Astrocyte (in vitro differentiated cells and primary cell): Measurements from ENCODE around the gene SPIN1. TPM values are rescaled to one million over a fixed set of nuclear protein-coding genes. Genes with fewer than 3 reads are reported as not detected.
A peak's percentile ranks its signal among the peaks of the same experiment; 100 is the strongest.

ENCODE experiments used
- DNase-seq: peaks from one replicate; pipeline ENCODE4 v3.0.0-alpha.2; 2010; ENCODE audit warnings: low read depth
- FAIRE-seq: peaks from 2 replicates; lab custom pipeline; 2011; peaks lifted over from hg19 to GRCh38; lab: Jason Lieb, UNC
- H2AFZ ChIP-seq: 2 replicates; pipeline ENCODE4 v1.6.0; 2012; ENCODE audit warnings: low read depth, low read length, inconsistent platforms
- H3K27ac ChIP-seq: 2 replicates; pipeline ENCODE4 v1.5.1; 2011; ENCODE audit warnings: low read depth, low read length, inconsistent platforms
- H3K27me3 ChIP-seq: 2 replicates; pipeline ENCODE4 v1.6.0; 2011; ENCODE audit warnings: low read length, inconsistent platforms; ENCODE audit not compliant: insufficient read depth
- H3K36me3 ChIP-seq: 2 replicates; pipeline ENCODE4 v1.5.1; 2011; ENCODE audit warnings: low read length, inconsistent platforms; ENCODE audit not compliant: insufficient read depth
- H3K4me1 ChIP-seq: 2 replicates; pipeline ENCODE4 v1.5.1; 2011; ENCODE audit warnings: low read length, inconsistent platforms; ENCODE audit not compliant: insufficient read depth
- H3K4me2 ChIP-seq: 2 replicates; pipeline ENCODE4 v1.6.0; 2012; ENCODE audit warnings: low read length, inconsistent platforms
- H3K4me3 ChIP-seq: 2 replicates; pipeline ENCODE4 v1.5.1; 2011; ENCODE audit warnings: low read depth, mild to moderate bottlenecking, low read length, inconsistent platforms; ENCODE audit not compliant: insufficient read depth
- H3K79me2 ChIP-seq: 2 replicates; pipeline ENCODE4 v1.6.0; 2012; ENCODE audit warnings: mild to moderate bottlenecking, low read length, inconsistent platforms; ENCODE audit not compliant: insufficient read depth
- H3K9ac ChIP-seq: 2 replicates; pipeline ENCODE4 v1.6.0; 2012; ENCODE audit warnings: mild to moderate bottlenecking, low read length, inconsistent platforms
- H3K9me3 ChIP-seq: 2 replicates; pipeline ENCODE4 v1.5.1; 2012; ENCODE audit warnings: low read depth, mild to moderate bottlenecking, low read length, inconsistent platforms; ENCODE audit not compliant: insufficient read depth
- H4K20me1 ChIP-seq: 2 replicates; pipeline ENCODE4 v1.6.0; 2012; ENCODE audit warnings: low read length, inconsistent platforms; ENCODE audit not compliant: insufficient read depth
- H3K27ac Mint-ChIP-seq: one replicate; pipeline ENCODE4 v1.8.0; 2021; ENCODE audit warnings: mild to moderate bottlenecking, mixed read lengths; ENCODE audit not compliant: unreplicated experiment
- H3K27me3 Mint-ChIP-seq: one replicate; pipeline ENCODE4 v1.8.0; 2021; ENCODE audit warnings: low read depth, mixed read lengths; ENCODE audit not compliant: unreplicated experiment
- H3K36me3 Mint-ChIP-seq: one replicate; pipeline ENCODE4 v1.8.0; 2021; ENCODE audit warnings: low read depth, mixed read lengths; ENCODE audit not compliant: unreplicated experiment
- H3K4me1 Mint-ChIP-seq: one replicate; pipeline ENCODE4 v1.8.0; 2021; ENCODE audit warnings: low read depth, mixed read lengths; ENCODE audit not compliant: unreplicated experiment
- H3K4me3 Mint-ChIP-seq: one replicate; pipeline ENCODE4 v1.8.0; 2021; ENCODE audit warnings: mild to moderate bottlenecking, moderate library complexity, mixed read lengths; ENCODE audit not compliant: unreplicated experiment
- H3K9me3 Mint-ChIP-seq: one replicate; pipeline ENCODE4 v1.8.0; 2021; ENCODE audit warnings: mild to moderate bottlenecking, mixed read lengths; ENCODE audit not compliant: unreplicated experiment
- CTCF ChIP-seq: IDR thresholded peaks from 2 replicates; pipeline ENCODE4 v1.5.1; 2011; ENCODE audit warnings: low read depth, mild to moderate bottlenecking, inconsistent platforms, low read length, moderate library complexity; ENCODE audit not compliant: insufficient read depth
- EZH2 ChIP-seq: IDR thresholded peaks from 2 replicates; pipeline ENCODE4 v1.6.1; 2012; ENCODE audit warnings: mild to moderate bottlenecking, low read length, inconsistent platforms; ENCODE audit not compliant: insufficient read depth
- total RNA-seq: library from RNA; stranded (reverse); gene quantifications from 2 replicates; pipeline ENCODE4 v1.2.1, GENCODE V29; 2021

The SPIN1 gene
- total RNA-seq, 1 donor from 2014 or later: 74.1 TPM

DNA sequence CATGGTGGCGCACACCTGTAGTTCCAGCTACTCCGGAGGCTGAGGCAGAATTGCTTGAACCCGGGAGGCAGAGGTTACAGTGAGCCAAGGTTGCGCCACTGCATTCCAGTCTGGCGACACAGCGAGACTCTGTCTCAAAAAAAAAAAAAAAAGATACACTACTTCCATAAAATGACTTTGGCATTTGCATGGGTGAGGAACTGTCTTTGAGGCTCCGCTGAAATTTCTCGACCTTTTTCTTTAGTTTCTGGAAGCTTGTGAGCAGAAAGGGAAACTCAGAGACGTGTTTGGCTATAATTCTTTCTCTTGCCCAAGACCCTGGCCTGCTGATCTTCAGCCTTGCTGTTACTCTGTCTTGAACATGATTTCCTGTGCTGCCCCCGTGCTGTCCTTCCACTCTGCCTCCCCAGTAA, 37.3 kb downstream of the SPIN1 start:
- peaks cover 2% of the 10 kb centered on the region for H3K9me3 Mint-ChIP-seq
- H3K79me2 ChIP-seq: peaks cover 99% of the 10 kb centered on the region
- no peak for DNase-seq
- H3K4me2 ChIP-seq: no peak overlapping the region
- H2AFZ ChIP-seq: no peak overlapping the region
- no peak for FAIRE-seq
- no peaks in the 10 kb centered on the region for H3K27me3 ChIP-seq
- peaks cover 11% of the 10 kb centered on the region for H3K4me1 ChIP-seq
- no peak overlapping the region for H3K27ac ChIP-seq
- H3K27ac Mint-ChIP-seq: peak overlapping the region; percentile 78
- TF ChIP-seq CTCF (no peak), EZH2 (no peak)
- H3K9me3 ChIP-seq: no peaks in the 10 kb centered on the region
- H3K27me3 Mint-ChIP-seq: no peaks in the 10 kb centered on the region
- peaks cover 47% of the 10 kb centered on the region for H4K20me1 ChIP-seq
- H3K4me1 Mint-ChIP-seq: peaks cover 13% of the 10 kb centered on the region
- no peak overlapping the region for H3K9ac ChIP-seq
- H3K36me3 Mint-ChIP-seq: peaks cover 26% of the 10 kb centered on the region
- H3K36me3 ChIP-seq: peaks cover 8% of the 10 kb centered on the region
- no peak overlapping the region for H3K4me3 Mint-ChIP-seq
- H3K4me3 ChIP-seq: no peak overlapping the region

GRCh38 chr9:88426651-88427050, 38.4 kb downstream of the SPIN1 start:
- Histone ChIP-seq H3K79me2 (peaks cover 95% of the 10 kb centered on the region), H3K4me1 (peaks cover 11% of the 10 kb centered on the region), H3K9me3 (no peaks in the 10 kb centered on the region), H3K4me2 (no peak overlapping the region), H3K9ac (no peak overlapping the region), H3K27ac (no peak overlapping the region), H2AFZ (no peak overlapping the region), H3K27me3 (no peaks in the 10 kb centered on the region), H3K36me3 (peaks cover 8% of the 10 kb centered on the region), H4K20me1 (peaks cover 46% of the 10 kb centered on the region), H3K4me3 (no peak overlapping the region)
- Mint-ChIP-seq H3K4me1 (peaks cover 13% of the 10 kb centered on the region), H3K9me3 (no peaks in the 10 kb centered on the region), H3K4me3 (no peak overlapping the region), H3K27ac (no peak overlapping the region), H3K36me3 (peaks cover 18% of the 10 kb centered on the region), H3K27me3 (no peaks in the 10 kb centered on the region)
- no peak for TF ChIP-seq CTCF
- no peak for TF ChIP-seq EZH2
- FAIRE-seq: no peak
- DNase-seq: no peak

DNA sequence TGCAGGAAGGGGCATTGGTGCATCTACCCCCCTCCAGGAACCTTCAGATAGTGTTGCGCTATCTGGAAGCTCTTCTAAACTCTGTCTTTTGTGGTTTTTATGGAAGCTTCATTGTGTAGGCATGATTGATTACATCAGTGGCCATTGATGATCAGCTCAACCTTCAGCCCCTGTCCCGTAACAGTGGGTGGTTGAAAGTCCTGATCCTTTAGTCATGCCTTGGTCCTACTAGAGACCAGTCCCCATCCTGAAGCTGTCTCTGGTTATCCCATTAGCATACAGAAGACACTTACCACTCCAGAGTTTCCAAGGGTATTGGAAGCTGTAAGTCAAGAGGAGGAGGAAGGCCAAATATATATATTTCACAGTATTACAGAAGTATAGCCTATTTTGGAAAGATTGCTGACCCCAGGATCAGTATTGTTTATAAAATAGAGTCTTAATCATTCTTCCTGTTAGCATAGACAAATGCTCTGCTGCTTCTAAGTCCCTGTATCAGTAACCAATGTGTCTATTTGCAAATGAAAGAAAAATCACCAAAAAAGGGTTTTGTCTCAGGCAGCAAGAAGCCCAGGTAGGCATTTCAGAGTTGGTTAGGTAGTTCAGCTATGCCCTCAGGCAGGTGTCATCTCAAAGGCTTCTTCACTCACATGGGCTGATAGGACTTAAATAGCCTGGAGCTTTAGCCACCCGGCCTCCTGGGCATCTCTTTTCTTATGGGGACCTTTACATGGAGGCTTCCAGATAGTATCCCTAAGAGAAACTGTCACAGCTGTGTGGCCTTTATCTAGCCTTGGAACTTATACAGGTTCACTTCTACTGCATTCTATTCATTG, 41.6 kb downstream of the SPIN1 start:
- Histone ChIP-seq H3K4me2 (peak overlapping the region; percentile 25), H3K36me3 (peaks cover 17% of the 10 kb centered on the region)
- peaks cover 2% of the 10 kb centered on the region for H3K9me3 Mint-ChIP-seq

More for the DNA sequence above, 41.6 kb downstream of the SPIN1 start:
- Histone ChIP-seq H3K9ac (no peak overlapping the region), H3K79me2 (peaks cover 77% of the 10 kb centered on the region), H3K4me3 (no peak overlapping the region), H3K27me3 (no peaks in the 10 kb centered on the region), H3K9me3 (no peaks in the 10 kb centered on the region), H2AFZ (no peak overlapping the region), H3K27ac (no peak overlapping the region), H4K20me1 (peaks cover 42% of the 10 kb centered on the region), H3K4me1 (peaks cover 16% of the 10 kb centered on the region)
- H3K4me3 Mint-ChIP-seq: no peak overlapping the region
- FAIRE-seq (no peak), DNase-seq (peak; percentile 18)
- peaks cover 18% of the 10 kb centered on the region for H3K4me1 Mint-ChIP-seq
- no peak overlapping the region for H3K27ac Mint-ChIP-seq
- no peaks in the 10 kb centered on the region for H3K27me3 Mint-ChIP-seq
- peaks cover 15% of the 10 kb centered on the region for H3K36me3 Mint-ChIP-seq
- TF ChIP-seq CTCF (no peak), EZH2 (no peak)
